8988T (cell line): ENCODE measurements around the gene PTPRF.
A peak's percentile ranks its signal among the peaks of the same experiment; 100 is the strongest.

Experiments
- DNase-seq: peaks from one replicate; pipeline ENCODE4 v3.0.0; 2011

Gene PTPRF

DNA sequence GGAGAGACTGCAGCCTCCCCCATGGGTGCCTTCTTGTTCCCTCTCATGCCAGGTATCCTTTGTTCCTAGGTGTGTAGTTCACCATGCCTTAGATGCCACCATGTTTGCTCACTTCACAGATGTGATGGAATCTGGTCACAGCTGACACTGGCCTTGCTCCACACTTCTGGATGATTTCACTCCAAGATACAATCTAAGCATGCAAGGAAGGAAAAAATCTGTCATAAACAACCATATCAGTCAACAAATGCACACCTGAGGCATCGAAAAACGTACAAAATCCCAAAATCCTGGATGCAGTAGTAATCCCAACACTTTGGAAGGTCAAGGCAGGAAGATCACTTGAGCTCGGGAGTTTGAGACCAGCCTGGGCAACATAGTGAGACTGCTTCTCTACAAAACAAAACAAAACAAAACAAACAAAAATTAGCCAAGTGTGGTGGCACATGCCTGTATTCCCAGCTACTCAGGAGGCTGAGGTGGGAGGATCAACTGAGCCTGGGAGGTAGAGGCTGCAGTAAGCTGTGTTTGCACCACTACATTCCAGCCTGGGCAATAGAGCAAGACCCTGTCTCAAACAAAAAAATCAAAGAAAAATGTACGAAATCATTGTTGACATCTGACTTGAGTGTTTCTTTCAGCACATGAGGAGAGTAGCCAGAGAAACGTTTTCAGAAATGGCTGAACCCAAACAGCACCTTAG is 17.1 kb upstream of the PTPRF start:
- DNase-seq = no peak

DNA sequence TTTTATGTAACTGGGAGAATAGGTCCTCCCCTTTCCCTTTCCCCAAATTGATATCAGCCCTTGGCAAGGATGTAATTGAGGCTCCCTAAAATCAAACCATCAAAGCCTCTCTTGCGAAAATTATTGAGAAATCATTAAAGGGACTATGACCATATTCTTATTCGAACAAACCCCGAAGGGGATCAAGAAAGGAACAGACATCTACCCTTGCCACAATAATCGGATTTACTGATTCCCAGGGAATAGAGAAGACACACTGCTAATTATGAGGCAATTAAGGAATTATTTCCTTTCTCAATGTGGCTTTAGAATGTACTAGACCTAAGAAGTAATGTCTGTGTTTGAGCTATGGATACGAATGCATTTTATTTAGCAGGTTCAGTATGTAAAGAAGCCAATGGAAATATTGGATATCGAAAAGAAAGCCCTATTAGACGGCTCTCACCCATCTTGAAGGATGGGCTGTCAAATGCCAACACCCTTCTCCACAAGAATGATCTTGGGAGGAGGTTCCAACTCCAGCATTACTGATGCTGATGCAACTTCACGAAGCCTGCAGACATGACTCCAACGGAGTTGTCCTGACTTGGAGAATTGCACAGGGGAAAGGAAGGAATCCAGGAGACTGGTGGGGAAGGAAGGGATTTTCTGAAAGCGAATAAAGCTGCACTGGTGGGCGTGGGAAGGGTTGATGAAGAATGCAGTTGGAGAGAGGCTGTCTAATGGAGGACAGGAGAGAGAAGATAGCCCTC is 11.6 kb upstream of the PTPRF start:
- no peak for DNase-seq

DNA sequence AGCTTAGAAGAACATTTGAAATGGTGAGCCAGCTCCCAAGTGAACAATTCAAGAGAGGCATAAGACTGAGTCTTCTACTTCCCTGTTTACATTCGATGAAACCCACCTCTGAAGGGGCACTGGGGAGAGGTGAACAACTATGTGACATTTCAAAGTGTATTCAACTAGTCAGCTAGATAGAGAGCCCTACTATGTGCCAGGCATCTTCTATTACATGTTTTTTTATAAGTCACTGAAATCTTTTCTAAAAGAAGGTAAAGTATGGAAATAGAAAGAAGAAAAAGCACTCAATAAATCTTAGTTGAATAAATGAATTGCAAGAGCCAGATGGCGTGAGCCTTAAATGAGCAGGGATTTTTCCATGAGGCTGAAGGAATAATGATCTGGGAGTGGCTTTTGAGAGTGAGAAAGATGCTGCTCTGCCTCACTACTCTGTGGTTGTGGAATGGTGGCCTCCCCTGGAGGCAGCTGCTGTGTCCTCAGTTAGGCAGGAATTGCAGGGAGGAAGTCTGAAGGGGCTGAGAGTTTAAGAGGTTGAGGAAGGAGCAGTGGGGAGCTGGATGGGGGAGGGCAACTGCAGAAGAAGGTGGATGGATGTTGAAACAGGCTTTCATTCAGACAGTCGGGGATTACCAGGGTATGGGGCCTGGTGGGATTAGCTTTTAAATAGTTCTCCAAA is 10.4 kb upstream of the PTPRF start:
- DNase-seq = no peak

DNA sequence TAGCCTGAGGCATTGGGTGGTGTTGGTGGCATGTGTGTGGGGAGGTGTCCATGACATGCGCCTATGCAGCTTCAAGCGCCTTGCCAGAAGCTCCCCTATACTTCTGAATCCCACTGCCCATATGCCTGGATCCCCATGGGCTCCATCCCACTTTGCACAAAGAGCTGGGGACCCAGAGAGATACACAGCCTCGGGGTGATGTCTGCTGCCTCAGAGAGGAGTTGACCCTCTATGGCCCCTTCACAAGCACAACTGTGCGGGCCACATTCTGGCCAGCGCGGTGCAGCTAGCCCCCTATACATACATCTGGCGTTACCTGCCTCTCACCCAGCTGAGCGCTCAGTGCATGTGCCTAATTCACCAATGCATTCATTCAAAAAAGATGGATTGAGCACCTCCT is 9.6 kb upstream of the PTPRF start:
- DNase-seq = no peak

DNA sequence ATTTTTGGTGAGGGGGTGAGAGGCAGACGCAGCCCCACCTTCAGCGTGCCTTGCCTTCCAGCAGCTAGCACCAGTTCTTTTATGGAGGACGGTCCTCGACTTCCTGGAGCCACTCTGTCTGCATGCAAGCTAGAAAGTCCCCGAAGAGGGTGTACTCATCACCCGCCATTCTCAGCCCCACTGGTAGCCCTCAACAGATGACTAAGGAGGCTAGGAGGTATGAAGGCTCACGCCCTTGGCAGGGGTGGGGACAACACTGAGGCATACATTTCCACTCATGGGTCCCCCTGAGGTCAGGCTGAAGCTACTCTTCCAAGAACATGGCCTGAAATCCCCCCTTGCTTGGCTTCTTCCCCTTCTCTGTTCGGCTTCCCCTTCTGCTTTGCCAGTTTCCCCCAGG is 8.9 kb upstream of the PTPRF start:
- DNase-seq = no peak

DNA sequence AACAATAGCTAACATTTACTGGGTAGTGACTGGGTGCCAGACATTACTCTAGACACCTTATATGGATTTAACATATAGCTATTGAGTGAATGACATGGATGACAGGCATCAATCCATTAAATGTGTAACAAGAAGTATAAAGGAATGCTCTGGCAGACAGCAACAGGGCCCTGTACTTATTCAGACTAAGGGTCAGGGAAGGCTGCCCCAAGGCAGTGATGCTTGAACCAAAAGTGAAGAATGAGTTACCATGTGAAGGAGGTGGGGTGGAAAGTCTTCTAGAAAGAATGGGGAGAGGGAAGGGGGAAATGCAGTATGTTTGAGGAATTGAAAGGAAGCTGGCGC is 8.3 kb upstream of the PTPRF start:
- no peak for DNase-seq

DNA sequence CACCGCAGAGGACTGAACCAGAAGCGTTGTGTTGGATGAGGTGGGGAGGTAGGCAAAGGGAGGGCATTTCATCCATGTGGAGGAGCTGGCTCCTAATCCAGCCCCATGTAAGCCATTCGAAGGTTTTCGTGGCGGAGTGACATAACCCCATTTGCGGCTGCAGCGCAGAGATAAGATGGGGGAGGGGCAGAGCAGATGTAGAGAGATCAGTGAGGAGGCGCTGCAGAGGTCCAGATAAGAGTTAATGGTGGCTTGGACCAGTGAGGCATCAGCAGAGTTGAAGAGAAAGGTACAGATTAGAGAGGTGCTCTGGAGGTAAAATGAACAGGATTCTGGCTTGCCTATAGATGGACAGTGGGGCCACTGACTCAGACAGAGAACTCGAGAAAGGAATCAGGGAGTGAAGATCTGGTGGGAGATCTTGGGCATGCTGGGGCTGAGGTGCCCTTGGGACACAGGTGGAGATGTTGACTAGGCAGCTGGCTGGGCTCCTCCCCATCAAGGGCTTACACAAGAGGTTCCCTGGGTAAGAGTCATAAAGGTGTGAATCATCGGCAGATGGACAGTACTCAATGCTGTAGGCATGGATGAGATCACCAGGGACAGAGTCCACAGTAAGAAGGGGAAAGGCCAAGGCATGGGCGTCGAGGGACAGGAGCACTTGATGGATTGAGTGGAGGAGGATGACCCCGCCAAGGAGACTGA is 7.8 kb upstream of the PTPRF start:
- peak; percentile 60 for DNase-seq

DNA sequence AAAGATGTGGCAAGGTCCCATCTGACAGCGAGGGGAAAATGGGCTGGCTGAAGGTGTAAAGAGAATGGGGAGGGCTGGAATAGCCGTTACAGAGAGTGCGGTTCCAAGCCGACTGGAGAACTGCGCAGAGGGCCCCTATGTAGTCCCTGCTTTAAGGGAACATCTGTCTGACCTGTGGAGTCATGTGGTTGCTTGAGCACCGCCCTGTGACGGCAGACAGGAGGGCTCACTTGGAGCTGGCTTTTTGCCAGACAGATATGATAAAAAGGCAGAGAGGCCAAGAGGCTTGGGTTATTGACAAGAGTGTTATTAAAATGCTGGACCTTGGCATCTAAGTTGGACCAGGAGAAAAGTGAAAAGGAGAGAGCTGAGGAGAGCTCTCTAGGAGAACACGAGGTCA is 5.9 kb upstream of the PTPRF start:
- DNase-seq = no peak

DNA sequence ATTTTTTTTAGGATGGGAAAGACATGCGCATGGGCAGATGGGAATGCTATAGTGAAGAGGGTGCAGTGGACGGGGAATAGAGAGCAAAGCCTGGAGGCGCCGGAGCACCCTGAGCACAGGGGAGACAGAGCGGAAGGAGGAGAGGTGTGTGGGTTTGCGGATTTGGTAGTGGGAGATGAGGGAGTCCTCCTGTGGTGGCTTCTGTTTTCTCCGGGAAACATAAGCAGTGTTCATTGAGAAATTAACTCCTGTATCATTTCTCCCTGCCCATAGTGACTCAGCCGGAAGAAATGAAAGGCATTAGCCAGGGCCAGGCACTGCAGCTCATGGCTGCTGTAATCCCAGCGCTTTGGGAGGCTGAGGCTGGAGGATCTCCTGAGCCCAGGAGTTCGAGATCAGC is 4.7 kb upstream of the PTPRF start:
- peak; percentile 53 for DNase-seq

DNA sequence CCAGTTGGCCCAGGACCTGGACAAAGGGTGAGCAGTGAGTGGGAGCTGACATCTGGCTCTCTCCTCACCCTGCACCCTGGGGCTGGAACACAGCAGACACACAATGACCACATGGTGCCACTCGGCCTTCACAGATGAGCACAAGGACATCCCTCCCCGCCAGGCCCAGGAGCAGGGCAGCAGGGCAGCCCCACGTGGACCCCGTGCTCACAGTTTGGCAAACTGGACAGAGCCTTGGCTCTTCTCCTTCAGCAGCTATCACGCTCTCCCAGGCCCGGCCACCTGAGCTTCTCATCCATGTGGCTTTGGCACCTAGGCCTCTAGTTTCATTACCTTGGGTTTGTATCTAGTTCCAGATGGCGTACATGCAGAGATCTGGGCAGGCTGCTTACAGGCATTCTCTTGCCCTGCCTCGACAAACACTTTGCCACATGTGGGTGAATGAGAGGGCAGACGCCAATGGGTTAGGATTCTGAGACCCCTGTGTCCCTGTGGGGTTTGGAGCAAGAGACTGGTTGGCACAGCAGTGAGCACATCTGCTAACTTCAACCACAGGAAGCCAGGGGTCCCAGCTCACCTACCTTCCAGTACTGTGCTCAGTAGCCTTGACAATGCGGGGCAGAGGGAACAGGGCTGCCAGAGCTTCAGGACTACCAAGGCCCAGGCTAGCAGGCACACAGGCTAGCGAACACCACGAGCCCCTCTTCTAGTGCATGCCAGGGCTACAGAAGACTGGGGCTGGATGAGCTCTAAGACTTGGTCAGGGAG is 3.4 kb upstream of the PTPRF start:
- DNase-seq = no peak

DNA sequence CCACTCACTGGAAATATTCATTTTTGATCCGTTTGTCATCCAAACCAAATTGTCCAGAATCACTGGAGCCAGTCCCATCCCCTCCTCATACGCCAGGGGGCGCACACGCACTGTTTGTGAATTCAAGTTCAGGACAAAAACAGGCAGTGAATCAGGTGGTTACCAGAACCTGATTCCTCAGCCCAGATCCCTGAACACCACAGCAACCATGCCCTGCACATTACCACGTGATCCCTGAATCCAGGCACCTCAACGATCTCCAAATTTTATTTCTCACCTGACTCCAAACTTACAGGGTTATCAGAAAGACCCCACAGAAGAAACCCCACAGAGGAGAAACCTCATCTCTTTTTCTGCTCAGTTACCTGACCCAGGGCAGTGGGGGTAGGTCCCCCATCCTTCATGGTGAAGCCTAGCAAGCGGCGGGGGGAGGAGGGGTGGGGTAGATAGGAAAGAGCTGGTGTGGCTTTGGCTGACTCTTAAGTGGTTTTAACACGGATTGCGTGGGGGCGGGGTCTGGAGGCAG is 1.4 kb upstream of the PTPRF start:
- no peak for DNase-seq

DNA sequence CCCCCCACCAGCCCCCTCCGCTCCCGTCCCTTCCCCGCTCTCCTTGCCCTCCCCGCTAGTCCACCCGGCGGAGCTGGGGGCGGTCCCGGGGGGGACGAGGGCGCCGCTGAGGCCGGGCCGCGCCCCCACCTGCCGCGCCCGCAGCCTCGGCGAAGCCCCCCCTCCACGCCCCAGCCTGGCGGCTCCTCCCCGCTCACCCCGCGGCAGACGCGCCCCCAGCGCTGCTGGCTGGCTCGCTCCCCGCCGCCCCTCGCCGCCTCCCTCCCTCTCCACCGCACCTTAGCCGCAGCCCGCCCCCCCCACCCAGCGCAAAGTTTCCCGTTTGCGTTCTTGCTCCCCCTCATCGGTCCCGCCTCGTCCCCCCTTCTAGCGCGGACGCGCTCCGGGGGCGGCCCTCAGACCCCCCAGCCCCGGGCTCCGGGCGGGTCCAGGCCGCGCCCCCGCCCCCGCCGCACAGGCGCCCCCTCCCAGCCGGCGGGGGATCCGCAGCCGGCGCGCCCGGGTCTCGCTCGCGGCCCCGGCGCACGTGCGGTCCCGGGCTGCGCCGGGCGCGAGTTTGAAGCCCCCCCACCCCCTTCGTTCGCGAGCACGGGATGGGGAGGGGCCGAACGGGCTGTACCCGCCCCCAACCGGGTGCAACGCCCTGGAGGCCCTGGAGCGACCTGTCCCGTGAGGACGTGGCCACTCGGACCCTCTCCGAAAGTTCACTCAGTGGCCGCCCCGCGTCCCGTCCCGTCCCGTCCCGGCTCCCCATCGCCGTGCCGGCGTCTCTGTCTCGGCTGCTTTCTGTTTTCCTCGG is 623 bp downstream of the PTPRF start:
- peak; percentile 56 for DNase-seq

DNA sequence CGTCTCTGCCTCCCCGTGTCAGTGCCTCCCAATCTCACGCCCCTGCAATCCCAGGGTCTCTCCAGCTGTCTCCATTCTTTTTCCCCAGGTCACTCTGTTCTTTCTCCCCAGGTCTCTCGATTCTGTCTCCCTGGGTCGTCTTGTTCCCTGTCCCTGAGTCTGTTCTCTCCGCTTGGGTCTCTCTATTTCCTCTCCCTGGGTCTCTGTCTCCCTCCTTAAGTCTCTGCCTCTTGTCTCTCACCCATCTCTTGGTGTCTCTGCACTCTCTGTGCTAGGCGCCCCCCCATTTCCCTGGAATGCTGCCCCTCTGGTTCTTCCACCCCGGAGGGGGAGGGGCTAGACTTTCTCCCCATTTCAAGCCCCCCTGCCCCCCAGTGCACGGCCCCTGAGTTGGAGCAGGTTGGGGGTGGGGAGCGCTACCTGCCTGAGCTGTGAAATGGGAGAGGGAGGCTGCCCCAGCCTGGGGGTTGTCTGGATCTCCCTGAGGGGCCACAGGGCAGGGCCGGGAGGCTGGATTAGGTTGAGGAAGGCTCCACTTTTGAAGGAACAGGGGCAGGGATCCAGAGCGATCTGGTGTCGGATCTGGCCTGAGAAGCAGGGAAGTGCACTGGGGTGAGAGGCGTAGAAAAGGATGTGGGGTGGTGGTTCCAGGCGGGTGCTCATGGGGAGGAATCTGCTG is 1.4 kb downstream of the PTPRF start:
- DNase-seq = no peak

DNA sequence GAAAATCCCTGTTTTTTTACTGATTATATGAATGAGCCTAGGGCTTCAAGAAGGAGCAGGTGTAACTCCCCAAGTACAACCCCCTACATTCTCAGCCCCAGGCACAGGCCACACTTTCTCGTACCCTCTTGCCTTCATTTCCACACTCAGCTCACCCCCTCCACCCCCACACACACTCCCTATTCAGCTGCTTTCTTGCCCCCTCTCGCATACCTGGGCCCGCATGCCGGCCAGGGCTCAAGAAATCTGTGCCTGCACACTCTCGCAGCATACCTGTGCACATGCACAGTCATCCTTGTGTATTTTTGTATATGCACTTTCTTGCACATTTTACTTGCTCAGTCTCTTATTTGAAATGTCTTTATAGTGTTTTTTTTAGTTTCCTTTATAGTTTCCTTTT is 2.0 kb downstream of the PTPRF start:
- DNase-seq = no peak

DNA sequence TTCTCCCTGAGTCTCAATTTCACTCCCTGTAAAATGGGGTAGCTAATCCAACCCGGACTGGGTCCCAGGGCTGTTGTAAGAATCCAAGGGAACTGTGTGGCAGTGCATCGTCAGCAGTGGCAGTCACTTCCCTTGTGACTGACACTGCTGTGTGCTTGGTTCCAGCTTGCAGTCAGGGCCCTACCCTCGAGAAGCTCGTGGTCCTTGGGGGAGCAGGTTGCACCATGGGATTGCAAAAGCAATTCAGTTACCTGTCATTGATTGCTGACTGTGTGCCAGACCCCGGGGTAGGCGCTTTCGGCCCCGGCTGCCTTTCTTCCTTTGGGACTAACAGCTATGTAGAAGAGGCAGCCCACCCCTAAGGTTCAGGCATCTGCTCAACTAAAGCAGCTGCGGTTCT is 2.9 kb downstream of the PTPRF start:
- no peak for DNase-seq

DNA sequence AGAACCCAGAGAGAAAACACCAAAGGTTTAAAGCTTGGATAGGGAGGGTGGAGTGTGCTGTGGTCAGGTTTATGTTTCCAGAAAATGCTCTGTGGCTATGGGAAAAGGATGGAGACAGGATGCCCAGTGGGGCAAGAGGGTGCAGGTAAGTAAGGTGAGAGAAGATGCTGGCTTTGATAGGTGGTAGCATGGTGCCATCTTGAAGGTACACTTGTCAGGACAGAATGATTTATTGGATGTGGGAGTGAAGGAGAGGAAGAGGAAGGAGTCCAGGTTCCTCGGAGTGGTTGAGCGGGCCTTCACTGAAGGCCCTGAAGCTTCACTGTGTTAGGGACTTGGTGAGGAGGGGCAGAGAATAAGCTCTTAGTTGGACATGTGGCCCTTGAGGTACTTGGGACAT is 3.6 kb downstream of the PTPRF start:
- DNase-seq = no peak

DNA sequence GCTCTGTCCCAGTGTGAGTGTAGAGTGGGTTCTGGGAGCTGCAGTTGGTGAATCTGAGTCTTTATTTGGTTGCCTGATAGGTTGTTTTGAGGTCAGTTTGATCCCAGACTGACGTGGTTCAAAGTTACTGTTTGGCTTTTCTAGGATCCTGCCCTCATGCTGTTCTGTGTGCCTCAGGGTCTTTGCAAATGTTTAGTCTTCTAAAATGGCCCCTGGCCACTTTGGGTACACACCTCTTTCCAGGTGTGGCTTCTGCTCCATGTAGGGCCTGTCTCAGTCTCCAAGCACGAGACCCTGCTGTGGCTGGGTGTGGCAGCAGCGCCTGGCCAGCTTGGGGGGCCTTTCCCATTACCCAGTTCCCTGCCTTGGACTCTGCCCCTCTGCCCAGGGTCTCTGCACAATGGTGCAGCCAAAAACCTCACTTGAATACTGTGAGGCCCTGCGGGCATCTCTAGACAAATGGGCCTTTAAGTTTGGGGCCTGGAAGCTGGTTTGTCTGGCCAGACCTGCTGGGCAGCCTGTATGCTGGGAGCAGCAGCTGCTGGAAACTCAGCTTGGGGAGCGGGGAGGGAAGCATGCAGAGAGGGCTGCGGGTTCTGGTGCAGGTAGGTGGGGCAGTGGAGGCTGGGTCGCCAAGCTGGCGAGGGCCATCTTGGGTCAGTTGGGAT is 5.6 kb downstream of the PTPRF start:
- no peak for DNase-seq

DNA sequence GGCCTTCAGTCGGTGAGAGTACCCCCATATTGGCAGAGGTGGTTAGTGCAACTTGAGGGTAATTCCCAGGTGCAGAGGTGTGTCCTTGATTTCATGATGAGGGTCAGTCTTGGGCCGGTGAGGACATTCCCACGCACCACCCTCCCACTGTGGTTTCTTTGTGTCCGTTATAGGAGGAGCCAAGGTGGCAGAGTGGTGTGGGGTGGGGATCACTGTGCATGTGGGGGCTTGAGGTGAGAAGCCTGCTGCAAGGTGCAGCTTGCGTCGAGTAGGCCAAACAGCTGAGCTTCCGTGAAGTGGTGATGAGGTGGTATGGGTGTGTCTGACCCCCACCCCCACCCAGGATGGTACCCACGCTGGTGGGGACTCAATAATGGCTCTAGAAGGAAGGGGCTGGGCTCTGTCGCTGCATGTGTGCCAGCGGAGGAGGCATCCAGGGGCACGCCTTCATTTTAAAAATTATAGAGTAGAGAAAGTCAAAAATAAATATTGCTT is 6.2 kb downstream of the PTPRF start:
- no peak for DNase-seq

DNA sequence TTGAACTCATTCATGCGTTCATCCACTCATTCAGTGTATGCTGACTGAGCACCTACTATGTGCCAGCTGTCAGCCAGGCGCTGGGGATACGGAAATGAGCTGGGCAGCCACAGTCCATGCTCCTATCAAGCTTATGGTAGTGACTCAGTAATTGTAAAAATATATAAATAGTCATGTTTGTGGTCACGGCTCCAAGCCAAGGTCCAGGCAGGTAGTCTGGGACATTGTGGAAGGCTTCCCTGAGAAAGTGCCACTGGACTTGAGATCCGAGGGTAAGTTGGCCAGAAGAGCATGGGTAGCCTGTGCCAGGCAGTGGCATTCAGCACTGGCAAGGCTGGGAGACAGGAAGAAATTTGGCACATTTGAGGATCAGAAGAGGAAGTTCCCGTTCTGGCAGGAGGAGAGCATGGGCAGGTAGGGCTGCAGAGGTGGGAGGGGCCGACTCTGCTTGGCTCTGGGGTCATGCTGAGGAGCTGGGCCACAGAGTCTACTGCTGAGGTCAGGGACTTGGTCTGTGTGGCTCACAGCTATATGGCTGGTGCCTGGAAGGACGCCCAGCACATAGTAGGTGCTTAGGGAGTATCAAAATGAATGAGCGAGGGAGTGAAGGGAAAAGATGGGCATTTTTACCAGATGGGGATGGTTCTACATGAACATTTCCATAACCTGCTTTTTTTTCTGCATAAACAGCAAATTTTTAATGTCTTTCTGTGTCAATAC is 6.9 kb downstream of the PTPRF start:
- DNase-seq = no peak

DNA sequence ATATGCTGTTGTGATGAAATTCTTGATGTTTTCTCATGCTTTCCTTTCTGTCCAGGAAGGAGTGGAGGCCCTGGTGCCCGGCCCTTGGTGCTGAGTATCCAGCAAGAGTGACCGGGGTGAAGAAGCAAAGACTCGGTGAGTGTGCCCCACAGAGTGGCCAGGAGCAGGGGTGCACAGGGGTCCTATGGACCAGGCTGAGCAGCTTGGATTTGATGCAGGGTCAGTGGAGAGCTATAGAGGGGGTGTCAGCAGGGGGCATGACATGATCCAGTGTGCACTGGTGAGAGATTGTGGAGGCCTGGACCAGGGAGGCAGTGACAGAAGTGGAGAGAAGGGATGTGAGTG is 7.4 kb downstream of the PTPRF start:
- DNase-seq = no peak
